Mesothelial cell of epicardium (in vitro differentiated cells): ENCODE results near the gene MYH13. TPM values are rescaled to one million over a fixed set of nuclear protein-coding genes. Genes with fewer than 3 reads are reported as not detected.

Source experiments
- DNase-seq, 2 experiments: peaks; one replicate each; pipeline ENCODE4 v3.0.0; 2021; ENCODE audit warnings: low spot score in 2 of 2; ENCODE audit not compliant: unreplicated experiment in 2 of 2
- H3K27ac Mint-ChIP-seq: 2 replicates; pipeline ENCODE4 v1.8.0; 2021; ENCODE audit warnings: mixed read lengths
- H3K27me3 Mint-ChIP-seq: 2 replicates; pipeline ENCODE4 v1.8.0; 2021; ENCODE audit warnings: low read depth, mixed read lengths
- H3K36me3 Mint-ChIP-seq: 2 replicates; pipeline ENCODE4 v1.8.0; 2021; ENCODE audit warnings: mixed read lengths
- H3K4me1 Mint-ChIP-seq: 2 replicates; pipeline ENCODE4 v1.8.0; 2021; ENCODE audit warnings: mixed read lengths
- H3K4me3 Mint-ChIP-seq: 2 replicates; pipeline ENCODE4 v1.8.0; 2021; ENCODE audit warnings: mild to moderate bottlenecking, moderate library complexity, mixed read lengths
- H3K9me3 Mint-ChIP-seq: 2 replicates; pipeline ENCODE4 v1.8.0; 2021; ENCODE audit warnings: mixed read lengths
- CTCF ChIP-seq: fragments of 200-600 bp; sonication (generic); IDR thresholded peaks from one replicate; pipeline ENCODE4 v1.5.0; 2021; ENCODE audit warnings: antibody characterized with exemption; ENCODE audit not compliant: unreplicated experiment
- total RNA-seq: library from RNA; stranded (reverse); gene quantifications from 3 replicates; pipeline ENCODE4 v1.2.1, GENCODE V29; 2021

The MYH13 gene
- total RNA-seq, 1 donor from 2014 or later, result 0.04 TPM

GRCh38 chr17:10403589-10403988, 30.8 kb upstream of the MYH13 start:
- no peaks in the 10 kb centered on the region for H3K36me3 Mint-ChIP-seq
- H3K27me3 Mint-ChIP-seq, result peaks cover 8% of the 10 kb centered on the region
- H3K4me3 Mint-ChIP-seq, result no peak overlapping the region
- H3K4me1 Mint-ChIP-seq, result no peaks in the 10 kb centered on the region
- H3K9me3 Mint-ChIP-seq, result no peaks in the 10 kb centered on the region
- H3K27ac Mint-ChIP-seq, result no peak overlapping the region
- TF ChIP-seq CTCF, result no peak
- DNase-seq, result no peak

- no peak overlapping the region for H3K27ac Mint-ChIP-seq
- H3K9me3 Mint-ChIP-seq, result no peaks in the 10 kb centered on the region
- H3K36me3 Mint-ChIP-seq, result no peaks in the 10 kb centered on the region
- no peak for DNase-seq
- no peak for TF ChIP-seq CTCF
- H3K4me1 Mint-ChIP-seq, result no peaks in the 10 kb centered on the region
- peaks cover 11% of the 10 kb centered on the region for H3K27me3 Mint-ChIP-seq
- H3K4me3 Mint-ChIP-seq, result no peak overlapping the region
Observed at GRCh38 chr17:10398352-10398751, 25.5 kb upstream of the MYH13 start.

GRCh38 chr17:10396524-10397163, 23.8 kb upstream of the MYH13 start:
- Mint-ChIP-seq H3K4me3 (no peak overlapping the region), H3K9me3 (no peaks in the 10 kb centered on the region), H3K4me1 (no peaks in the 10 kb centered on the region), H3K27me3 (peaks cover 18% of the 10 kb centered on the region), H3K27ac (no peak overlapping the region), H3K36me3 (no peaks in the 10 kb centered on the region)
- no peak for DNase-seq
- no peak for TF ChIP-seq CTCF

GRCh38 chr17:10394201-10394887, 21.5 kb upstream of the MYH13 start:
- no peak overlapping the region for H3K27ac Mint-ChIP-seq
- no peak for TF ChIP-seq CTCF
- H3K9me3 Mint-ChIP-seq, result no peaks in the 10 kb centered on the region
- H3K27me3 Mint-ChIP-seq, result peaks cover 16% of the 10 kb centered on the region
- no peaks in the 10 kb centered on the region for H3K36me3 Mint-ChIP-seq
- H3K4me1 Mint-ChIP-seq, result no peaks in the 10 kb centered on the region
- H3K4me3 Mint-ChIP-seq, result no peak overlapping the region
- no peak for DNase-seq

GRCh38 chr17:10392880-10393279, 20.1 kb upstream of the MYH13 start:
- Mint-ChIP-seq H3K36me3 (no peaks in the 10 kb centered on the region), H3K9me3 (no peaks in the 10 kb centered on the region), H3K27me3 (peaks cover 13% of the 10 kb centered on the region), H3K4me3 (no peak overlapping the region), H3K27ac (no peak overlapping the region), H3K4me1 (no peaks in the 10 kb centered on the region)
- no peak for DNase-seq
- TF ChIP-seq CTCF, result no peak
